ENCODE results near the gene CFAP298.
"Not testable (repeated sequence)": the region's sequence is repeated elsewhere in the genome, so short reads cannot be mapped to it uniquely, and the experiment has no call there.

Gene CFAP298

GRCh38 chr21:32565856-32566465 is 46.2 kb downstream of the CFAP298 start:
- DNase-seq (ENCODE audit: low spot score) = no peak
- TF ChIP-seq CTCF (IDR thresholded peaks at IDR 0.05; ENCODE audit: extremely low read depth, missing control alignments) = no peak

- no peak for DNase-seq (ENCODE audit: low spot score)
- no peak for TF ChIP-seq CTCF (IDR thresholded peaks at IDR 0.05; ENCODE audit: extremely low read depth, missing control alignments)
Measured at GRCh38 chr21:32562915-32563314, 49.3 kb downstream of the CFAP298 start.

GRCh38 chr21:32562426-32562825 is 49.8 kb downstream of the CFAP298 start:
- no peak for TF ChIP-seq CTCF (IDR thresholded peaks at IDR 0.05; ENCODE audit: extremely low read depth, missing control alignments)
- no peak for DNase-seq (ENCODE audit: low spot score)

GRCh38 chr21:32561476-32561875 is 50.7 kb downstream of the CFAP298 start:
- not testable (repeated sequence) for DNase-seq (ENCODE audit: low spot score)

GRCh38 chr21:32560896-32561295 is 51.3 kb downstream of the CFAP298 start:
- DNase-seq (ENCODE audit: low spot score) = no peak
- no peak for TF ChIP-seq CTCF (IDR thresholded peaks at IDR 0.05; ENCODE audit: extremely low read depth, missing control alignments)

GRCh38 chr21:32559006-32559610 is 53.1 kb downstream of the CFAP298 start:
- no peak for DNase-seq (ENCODE audit: low spot score)
- no peak for TF ChIP-seq CTCF (IDR thresholded peaks at IDR 0.05; ENCODE audit: extremely low read depth, missing control alignments)

GRCh38 chr21:32558106-32558505 is 54.1 kb downstream of the CFAP298 start:
- DNase-seq (ENCODE audit: low spot score) = no peak
- TF ChIP-seq CTCF (IDR thresholded peaks at IDR 0.05; ENCODE audit: extremely low read depth, missing control alignments) = no peak
